ENCODE data around the gene SMIM35. TPM values are rescaled to one million over a fixed set of nuclear protein-coding genes. Genes with fewer than 3 reads are reported as not detected.

SMIM35 gene
- total RNA-seq, 4 donors from 2014 or later: not detected

DNA sequence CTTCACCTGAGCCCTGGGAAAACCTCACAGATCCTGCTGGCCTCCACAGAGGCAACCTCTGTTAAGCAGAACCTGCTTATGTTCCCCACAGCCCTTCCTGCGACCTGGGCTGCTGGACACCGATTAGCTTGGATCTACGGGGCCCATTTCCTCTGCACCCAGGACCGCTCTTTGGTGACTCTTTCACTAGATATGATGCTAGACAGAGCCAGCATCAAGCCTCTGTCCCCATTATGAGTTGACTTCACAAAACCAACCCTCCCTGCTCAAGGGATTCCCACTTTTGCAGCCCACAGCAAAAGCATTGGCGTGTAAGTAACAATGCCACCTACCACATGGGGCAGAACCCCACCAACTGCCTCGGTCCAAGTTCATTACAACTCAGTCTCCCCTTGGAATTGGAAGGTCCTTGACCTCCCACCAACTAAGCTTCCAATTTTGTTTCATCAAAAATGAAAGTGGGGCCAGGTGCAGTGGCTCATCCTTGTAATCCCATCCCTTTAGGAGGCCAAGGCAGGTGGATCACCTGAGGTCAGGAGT lies 25.1 kb downstream of the SMIM35 start:
- intact Hi-C loops (cut with DNase I; ENCODE audit: low total_unique reads): no loop called here
- DNase-seq (ENCODE audit: low spot score in 2 of 2): peak in 1 of 2 donors; percentile 57
- H3K4me3 ChIP-seq (ENCODE audit: low read depth, poor library complexity, severe bottlenecking): no peak overlapping the region
- no peak for TF ChIP-seq POLR2A (IDR thresholded peaks at IDR 0.05)
- TF ChIP-seq, protein P1, sequence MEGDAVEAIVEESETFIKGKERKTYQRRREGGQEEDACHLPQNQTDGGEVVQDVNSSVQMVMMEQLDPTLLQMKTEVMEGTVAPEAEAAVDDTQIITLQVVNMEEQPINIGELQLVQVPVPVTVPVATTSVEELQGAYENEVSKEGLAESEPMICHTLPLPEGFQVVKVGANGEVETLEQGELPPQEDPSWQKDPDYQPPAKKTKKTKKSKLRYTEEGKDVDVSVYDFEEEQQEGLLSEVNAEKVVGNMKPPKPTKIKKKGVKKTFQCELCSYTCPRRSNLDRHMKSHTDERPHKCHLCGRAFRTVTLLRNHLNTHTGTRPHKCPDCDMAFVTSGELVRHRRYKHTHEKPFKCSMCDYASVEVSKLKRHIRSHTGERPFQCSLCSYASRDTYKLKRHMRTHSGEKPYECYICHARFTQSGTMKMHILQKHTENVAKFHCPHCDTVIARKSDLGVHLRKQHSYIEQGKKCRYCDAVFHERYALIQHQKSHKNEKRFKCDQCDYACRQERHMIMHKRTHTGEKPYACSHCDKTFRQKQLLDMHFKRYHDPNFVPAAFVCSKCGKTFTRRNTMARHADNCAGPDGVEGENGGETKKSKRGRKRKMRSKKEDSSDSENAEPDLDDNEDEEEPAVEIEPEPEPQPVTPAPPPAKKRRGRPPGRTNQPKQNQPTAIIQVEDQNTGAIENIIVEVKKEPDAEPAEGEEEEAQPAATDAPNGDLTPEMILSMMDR (IDR thresholded peaks at IDR 0.05): no peak
- 90 to 91% methylated on average over 6 of the region's 6 CpGs for WGBS, 2 donors

GRCh38 chr11:118060869-118061268 lies 25.9 kb downstream of the SMIM35 start:
- TF ChIP-seq, protein P1 (IDR thresholded peaks at IDR 0.05): no peak
- TF ChIP-seq POLR2A (IDR thresholded peaks at IDR 0.05): no peak
- no peak overlapping the region for H3K4me3 ChIP-seq (ENCODE audit: low read depth, poor library complexity, severe bottlenecking)
- intact Hi-C loops (cut with DNase I; ENCODE audit: low total_unique reads): no loop called here
- WGBS, 2 donors: 46 to 55% methylated on average over 7 of the region's 7 CpGs
- DNase-seq (ENCODE audit: low spot score in 2 of 2): peak; percentile 33 to 84

DNA sequence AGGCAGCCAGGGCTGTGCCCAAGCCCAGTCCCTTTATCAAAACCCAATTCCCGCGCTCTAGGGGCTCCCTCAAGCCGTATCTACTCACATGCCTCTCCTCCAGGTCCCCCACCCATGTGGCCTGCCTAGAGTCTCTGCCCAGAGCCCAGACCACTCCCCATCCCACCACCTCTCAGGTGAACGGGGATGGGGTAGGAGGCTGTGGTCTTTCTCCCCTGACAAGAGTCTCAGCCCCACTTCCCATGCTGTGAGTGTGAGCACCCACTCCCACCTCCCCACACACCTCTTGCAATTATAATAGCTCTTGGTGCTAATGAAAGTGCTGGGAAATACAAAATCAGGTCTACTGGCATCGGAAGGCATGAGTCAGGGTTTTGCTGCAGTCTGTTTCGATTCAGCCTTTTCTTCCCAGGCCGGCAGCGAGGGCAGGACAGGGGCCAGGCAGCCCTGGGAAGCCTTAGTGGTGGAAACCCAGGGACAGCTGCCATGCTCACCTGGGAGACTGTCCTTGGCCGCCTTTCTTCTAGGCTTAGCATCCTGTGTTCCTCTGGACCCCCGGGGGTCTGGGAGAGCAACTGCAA lies 26.6 kb downstream of the SMIM35 start:
- intact Hi-C loops (cut with DNase I; ENCODE audit: low total_unique reads): no loop called here
- 80 to 84% methylated on average over 10 of the region's 10 CpGs for WGBS, 2 donors
- no peak overlapping the region for H3K4me3 ChIP-seq (ENCODE audit: low read depth, poor library complexity, severe bottlenecking)
- TF ChIP-seq, protein P1 (IDR thresholded peaks at IDR 0.05): no peak
- no peak for TF ChIP-seq POLR2A (IDR thresholded peaks at IDR 0.05)
- peak in 1 of 2 donors; percentile 82 for DNase-seq (ENCODE audit: low spot score in 2 of 2)

- DNase-seq (ENCODE audit: low spot score in 2 of 2): peak in 1 of 2 donors; percentile 72
- no peak for TF ChIP-seq POLR2A (IDR thresholded peaks at IDR 0.05)
- TF ChIP-seq, protein P1 (IDR thresholded peaks at IDR 0.05): no peak
- WGBS, 2 donors: 73 to 81% methylated on average over 11 of the region's 11 CpGs
- H3K4me3 ChIP-seq (ENCODE audit: low read depth, poor library complexity, severe bottlenecking): no peak overlapping the region
- intact Hi-C loops (cut with DNase I; ENCODE audit: low total_unique reads): loop anchor here (10.0 kb wide), 2 partner anchors 115 to 215 kb away; no protein-coding TSS in a partner anchor
Measured at GRCh38 chr11:118059246-118059940, 27.4 kb downstream of the SMIM35 start.

DNA sequence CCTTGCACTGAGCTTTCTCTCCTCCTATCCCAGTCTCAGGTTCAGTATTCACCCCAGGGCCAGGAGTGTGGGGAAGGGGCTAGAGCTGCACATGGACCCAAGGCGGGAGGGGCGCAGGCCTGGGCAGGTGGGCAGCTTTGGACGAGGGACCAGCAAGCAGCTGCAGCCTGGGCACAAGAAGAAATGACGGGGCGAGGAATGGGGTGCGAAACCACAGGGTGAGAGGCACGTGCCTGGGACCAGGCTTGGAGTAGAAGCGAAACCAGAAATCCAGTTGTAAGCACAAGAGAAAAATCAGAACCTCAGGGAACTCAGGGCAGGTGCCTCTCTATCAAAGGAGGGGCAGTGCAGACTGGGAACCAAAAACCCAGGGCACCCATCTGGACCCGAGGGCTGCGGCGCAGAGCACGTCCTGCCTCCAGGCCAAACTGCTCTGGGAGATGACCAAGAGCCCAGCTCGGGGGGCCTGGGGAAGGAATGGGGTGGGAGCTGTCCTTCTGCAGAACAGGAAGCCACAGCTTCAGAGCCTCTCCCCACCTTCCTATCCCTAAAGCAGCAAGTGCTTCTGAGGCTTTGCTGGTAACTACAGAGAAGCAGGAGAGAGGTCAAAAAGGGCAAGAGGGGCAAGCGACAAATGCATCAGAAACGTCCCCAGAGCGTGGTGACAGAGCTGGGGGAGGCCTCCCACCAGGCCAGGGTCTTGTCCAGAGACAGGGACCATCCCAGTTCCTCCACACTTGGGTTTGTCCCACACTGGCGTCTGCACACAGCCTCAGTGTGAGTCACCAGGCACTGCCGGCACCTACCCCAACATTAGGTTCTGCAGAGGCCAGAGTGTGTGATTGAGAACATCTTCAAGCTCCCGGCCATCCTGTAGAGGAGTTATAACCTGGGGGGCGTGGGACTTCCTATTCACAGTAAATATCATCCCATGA lies 28.2 kb downstream of the SMIM35 start:
- DNase-seq (ENCODE audit: low spot score in 2 of 2): peak in 1 of 2 donors; percentile 80
- 77 to 80% methylated on average over 20 of the region's 20 CpGs for WGBS, 2 donors
- H3K4me3 ChIP-seq (ENCODE audit: low read depth, poor library complexity, severe bottlenecking): no peak overlapping the region
- intact Hi-C loops (cut with DNase I; ENCODE audit: low total_unique reads): loop anchor here (10.0 kb wide), 2 partner anchors 114 to 214 kb away; no protein-coding TSS in a partner anchor
- TF ChIP-seq, protein P1 (IDR thresholded peaks at IDR 0.05): no peak
- TF ChIP-seq POLR2A (IDR thresholded peaks at IDR 0.05): no peak
